WERI-Rb-1 (cell line): Measurements from ENCODE around the gene EXOC6.

Experiments
- DNase-seq: peaks from one replicate; pipeline ENCODE4 v3.0.0-alpha.2; 2020
- H3K27ac ChIP-seq: fragments of 250-450 bp; sonication (Bioruptor Pico); 2 replicates; pipeline ENCODE4 v1.5.1; 2020; ENCODE audit warnings: mild to moderate bottlenecking, moderate library complexity
- H3K27me3 ChIP-seq: fragments of 250-450 bp; sonication (Bioruptor Pico); 2 replicates; pipeline ENCODE4 v1.5.1; 2021; ENCODE audit warnings: mild to moderate bottlenecking, low read depth, moderate library complexity; ENCODE audit not compliant: insufficient read depth, severe bottlenecking
- H3K36me3 ChIP-seq: fragments of 250-450 bp; sonication (Bioruptor Pico); 2 replicates; pipeline ENCODE4 v1.5.1; 2020; ENCODE audit warnings: mild to moderate bottlenecking, moderate library complexity
- H3K4me3 ChIP-seq: 2 replicates; pipeline ENCODE4 v1.5.1; 2011; ENCODE audit warnings: low read depth, mild to moderate bottlenecking, control low read depth, low read length
- H3K9me3 ChIP-seq: fragments of 250-450 bp; sonication (Bioruptor Pico); 2 replicates; pipeline ENCODE4 v1.5.1; 2021; ENCODE audit warnings: mild to moderate bottlenecking, moderate library complexity; ENCODE audit not compliant: severe bottlenecking
- TF ChIP-seq, protein P1 (sequence below): IDR thresholded peaks from 2 replicates; pipeline ENCODE4 v1.5.1; 2011; ENCODE audit warnings: low read depth, mild to moderate bottlenecking, control low read depth, inconsistent platforms, low read length

The EXOC6 gene

DNA sequence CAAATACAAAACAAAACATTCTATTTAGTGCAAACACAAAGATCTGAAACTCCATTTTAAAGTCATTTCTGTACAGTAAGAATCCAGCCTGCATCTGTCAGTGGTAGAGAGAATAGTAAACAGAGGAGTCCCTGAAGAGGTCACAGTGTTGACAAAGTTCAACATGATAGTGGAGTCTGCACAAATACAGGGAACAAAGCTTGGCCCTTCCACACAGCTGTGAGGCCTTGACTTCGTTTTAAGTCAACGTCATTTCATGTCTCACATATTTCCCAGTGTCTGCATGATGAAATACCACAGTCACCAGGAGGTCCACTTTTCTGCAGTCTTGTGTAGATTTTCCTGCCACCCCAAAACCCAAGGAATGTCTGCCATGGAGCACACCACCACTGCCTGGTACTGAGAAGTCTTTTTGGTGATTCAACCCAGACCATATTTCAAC, 258.3 kb downstream of the EXOC6 start:
- H3K36me3 ChIP-seq = no peaks in the 10 kb centered on the region
- TF ChIP-seq, protein P1, sequence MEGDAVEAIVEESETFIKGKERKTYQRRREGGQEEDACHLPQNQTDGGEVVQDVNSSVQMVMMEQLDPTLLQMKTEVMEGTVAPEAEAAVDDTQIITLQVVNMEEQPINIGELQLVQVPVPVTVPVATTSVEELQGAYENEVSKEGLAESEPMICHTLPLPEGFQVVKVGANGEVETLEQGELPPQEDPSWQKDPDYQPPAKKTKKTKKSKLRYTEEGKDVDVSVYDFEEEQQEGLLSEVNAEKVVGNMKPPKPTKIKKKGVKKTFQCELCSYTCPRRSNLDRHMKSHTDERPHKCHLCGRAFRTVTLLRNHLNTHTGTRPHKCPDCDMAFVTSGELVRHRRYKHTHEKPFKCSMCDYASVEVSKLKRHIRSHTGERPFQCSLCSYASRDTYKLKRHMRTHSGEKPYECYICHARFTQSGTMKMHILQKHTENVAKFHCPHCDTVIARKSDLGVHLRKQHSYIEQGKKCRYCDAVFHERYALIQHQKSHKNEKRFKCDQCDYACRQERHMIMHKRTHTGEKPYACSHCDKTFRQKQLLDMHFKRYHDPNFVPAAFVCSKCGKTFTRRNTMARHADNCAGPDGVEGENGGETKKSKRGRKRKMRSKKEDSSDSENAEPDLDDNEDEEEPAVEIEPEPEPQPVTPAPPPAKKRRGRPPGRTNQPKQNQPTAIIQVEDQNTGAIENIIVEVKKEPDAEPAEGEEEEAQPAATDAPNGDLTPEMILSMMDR = no peak
- H3K27ac ChIP-seq = no peak overlapping the region
- H3K27me3 ChIP-seq = no peaks in the 10 kb centered on the region
- H3K4me3 ChIP-seq = no peak overlapping the region
- no peak for DNase-seq
- H3K9me3 ChIP-seq = peaks cover 2% of the 10 kb centered on the region
